Activated CD8-positive, alpha-beta T cell treated with anti-CD3 and anti-CD28 coated beads, Interleukin-2, amount 10 ng/mL, durations not matched to agents 7 days and 5 days (primary cell): ENCODE measurements around the gene SH3RF3. TPM values are rescaled to one million over a fixed set of nuclear protein-coding genes. Genes with fewer than 3 reads are reported as not detected.

Experiments
- ATAC-seq: fragments of 150-1000 bp; cut with Tn5 transposase; one replicate; pipeline ENCODE4 v1.10.0; 2021; ENCODE audit warnings: moderate library complexity
- CTCF ChIA-PET: fragments of 350-600 bp; sonication (Branson Sonifier 250); formaldehyde crosslinking; loops from one replicate; lab custom pipeline; 2021; ENCODE audit warnings: antibody characterized with exemption; lab: Charles Lee
- POLR2A ChIA-PET: fragments of 350-600 bp; sonication (Branson Sonifier 250); formaldehyde crosslinking; loops from one replicate; lab custom pipeline; 2021; ENCODE audit warnings: antibody characterized with exemption; lab: Charles Lee
- DNase-seq: peaks from one replicate; pipeline ENCODE4 v3.0.0-alpha.2; 2020
- H3K27ac Mint-ChIP-seq: one replicate; pipeline ENCODE4 v1.8.0; 2021; ENCODE audit warnings: mild to moderate bottlenecking, mixed read lengths
- H3K27me3 Mint-ChIP-seq: one replicate; pipeline ENCODE4 v1.8.0; 2021; ENCODE audit warnings: low read depth, mixed read lengths
- H3K36me3 Mint-ChIP-seq: one replicate; pipeline ENCODE4 v1.8.0; 2021; ENCODE audit warnings: low read depth, mixed read lengths
- H3K4me1 Mint-ChIP-seq: one replicate; pipeline ENCODE4 v1.8.0; 2021; ENCODE audit warnings: low read depth, mixed read lengths
- H3K4me3 Mint-ChIP-seq: one replicate; pipeline ENCODE4 v1.8.0; 2021; ENCODE audit warnings: mild to moderate bottlenecking, mixed read lengths
- H3K9me3 Mint-ChIP-seq: one replicate; pipeline ENCODE4 v1.8.0; 2022; ENCODE audit warnings: mixed read lengths; ENCODE audit not compliant: insufficient read depth
- total RNA-seq, 2 experiments: library from RNA; stranded (reverse); gene quantifications; one replicate each; pipeline ENCODE4 v1.2.3, GENCODE V29; 2021

Gene SH3RF3
- total RNA-seq, 2 experiments from 2014 or later = 0.10 TPM; not detected in 1

GRCh38 chr2:109457794-109458193 is 328.8 kb downstream of the SH3RF3 start:
- H3K9me3 Mint-ChIP-seq = no peaks in the 10 kb centered on the region
- peaks cover 2% of the 10 kb centered on the region for H3K27me3 Mint-ChIP-seq
- H3K4me3 Mint-ChIP-seq = no peak overlapping the region
- no peaks in the 10 kb centered on the region for H3K36me3 Mint-ChIP-seq
- DNase-seq (no peak), ATAC-seq (no peak)
- no peak overlapping the region for H3K27ac Mint-ChIP-seq
- no peaks in the 10 kb centered on the region for H3K4me1 Mint-ChIP-seq
- POLR2A ChIA-PET = no interaction called here
- CTCF ChIA-PET = no interaction called here

- Mint-ChIP-seq H3K27ac (no peak overlapping the region), H3K9me3 (no peaks in the 10 kb centered on the region), H3K27me3 (peaks cover 2% of the 10 kb centered on the region), H3K36me3 (no peaks in the 10 kb centered on the region), H3K4me1 (no peaks in the 10 kb centered on the region), H3K4me3 (no peak overlapping the region)
- ChIA-PET CTCF (no interaction called here), POLR2A (no interaction called here)
- ATAC-seq (no peak), DNase-seq (no peak)
These were observed 329.5 kb downstream of the SH3RF3 start for GRCh38 chr2:109458512-109458911.

GRCh38 chr2:109459485-109459884 is 330.5 kb downstream of the SH3RF3 start:
- H3K4me1 Mint-ChIP-seq = no peaks in the 10 kb centered on the region
- no peak overlapping the region for H3K27ac Mint-ChIP-seq
- CTCF ChIA-PET = no interaction called here
- H3K27me3 Mint-ChIP-seq = peaks cover 2% of the 10 kb centered on the region
- no peak for ATAC-seq
- POLR2A ChIA-PET = no interaction called here
- DNase-seq = no peak
- H3K36me3 Mint-ChIP-seq = no peaks in the 10 kb centered on the region
- no peaks in the 10 kb centered on the region for H3K9me3 Mint-ChIP-seq
- no peak overlapping the region for H3K4me3 Mint-ChIP-seq

GRCh38 chr2:109460553-109461324 is 331.7 kb downstream of the SH3RF3 start:
- Mint-ChIP-seq H3K4me3 (no peak overlapping the region), H3K27me3 (peaks cover 2% of the 10 kb centered on the region), H3K27ac (no peak overlapping the region), H3K36me3 (no peaks in the 10 kb centered on the region), H3K4me1 (no peaks in the 10 kb centered on the region), H3K9me3 (no peaks in the 10 kb centered on the region)
- POLR2A ChIA-PET = no interaction called here
- CTCF ChIA-PET = no interaction called here
- no peak for DNase-seq
- no peak for ATAC-seq

GRCh38 chr2:109463236-109463635 is 334.2 kb downstream of the SH3RF3 start:
- Mint-ChIP-seq H3K36me3 (no peaks in the 10 kb centered on the region), H3K27me3 (peaks cover 2% of the 10 kb centered on the region), H3K4me3 (no peak overlapping the region), H3K9me3 (no peaks in the 10 kb centered on the region), H3K4me1 (no peaks in the 10 kb centered on the region), H3K27ac (no peak overlapping the region)
- POLR2A ChIA-PET = no interaction called here
- ATAC-seq = no peak
- no peak for DNase-seq
- CTCF ChIA-PET = no interaction called here

- Mint-ChIP-seq H3K4me1 (no peaks in the 10 kb centered on the region), H3K27me3 (no peaks in the 10 kb centered on the region), H3K27ac (no peak overlapping the region), H3K4me3 (no peak overlapping the region), H3K36me3 (no peaks in the 10 kb centered on the region), H3K9me3 (no peaks in the 10 kb centered on the region)
- ATAC-seq = no peak
- POLR2A ChIA-PET = no interaction called here
- no peak for DNase-seq
- CTCF ChIA-PET = no interaction called here
These were observed 334.9 kb downstream of the SH3RF3 start for GRCh38 chr2:109463891-109464290.

- DNase-seq = no peak
- Mint-ChIP-seq H3K27ac (no peak overlapping the region), H3K27me3 (no peaks in the 10 kb centered on the region), H3K9me3 (no peaks in the 10 kb centered on the region), H3K36me3 (no peaks in the 10 kb centered on the region), H3K4me1 (peaks cover 6% of the 10 kb centered on the region), H3K4me3 (no peak overlapping the region)
- POLR2A ChIA-PET = no interaction called here
- no peak for ATAC-seq
- CTCF ChIA-PET = no interaction called here
These were observed 337.9 kb downstream of the SH3RF3 start for GRCh38 chr2:109466674-109467575.

- CTCF ChIA-PET = no interaction called here
- Mint-ChIP-seq H3K4me1 (peaks cover 6% of the 10 kb centered on the region), H3K4me3 (no peak overlapping the region), H3K27me3 (no peaks in the 10 kb centered on the region), H3K36me3 (no peaks in the 10 kb centered on the region), H3K9me3 (no peaks in the 10 kb centered on the region), H3K27ac (no peak overlapping the region)
- ATAC-seq (no peak), DNase-seq (no peak)
- POLR2A ChIA-PET = no interaction called here
These were observed 338.7 kb downstream of the SH3RF3 start for GRCh38 chr2:109467701-109468100.

- ATAC-seq = no peak
- ChIA-PET POLR2A (no interaction called here), CTCF (no interaction called here)
- no peak overlapping the region for H3K27ac Mint-ChIP-seq
- peaks cover 6% of the 10 kb centered on the region for H3K4me1 Mint-ChIP-seq
- no peaks in the 10 kb centered on the region for H3K27me3 Mint-ChIP-seq
- H3K9me3 Mint-ChIP-seq = no peaks in the 10 kb centered on the region
- DNase-seq = no peak
- H3K36me3 Mint-ChIP-seq = no peaks in the 10 kb centered on the region
- no peak overlapping the region for H3K4me3 Mint-ChIP-seq
These were observed 339.9 kb downstream of the SH3RF3 start for GRCh38 chr2:109468893-109469292.

GRCh38 chr2:109471658-109472057 is 342.7 kb downstream of the SH3RF3 start:
- ChIA-PET CTCF (no interaction called here), POLR2A (no interaction called here)
- H3K4me1 Mint-ChIP-seq = peaks cover 12% of the 10 kb centered on the region
- no peak for ATAC-seq
- H3K36me3 Mint-ChIP-seq = no peaks in the 10 kb centered on the region
- no peak for DNase-seq
- H3K9me3 Mint-ChIP-seq = no peaks in the 10 kb centered on the region
- H3K27me3 Mint-ChIP-seq = no peaks in the 10 kb centered on the region
- no peak overlapping the region for H3K27ac Mint-ChIP-seq
- no peak overlapping the region for H3K4me3 Mint-ChIP-seq

GRCh38 chr2:109472331-109472959 is 343.4 kb downstream of the SH3RF3 start:
- Mint-ChIP-seq H3K9me3 (no peaks in the 10 kb centered on the region), H3K27me3 (no peaks in the 10 kb centered on the region), H3K27ac (no peak overlapping the region), H3K4me3 (no peak overlapping the region), H3K4me1 (peaks cover 12% of the 10 kb centered on the region), H3K36me3 (no peaks in the 10 kb centered on the region)
- POLR2A ChIA-PET = no interaction called here
- CTCF ChIA-PET = no interaction called here
- DNase-seq (no peak), ATAC-seq (no peak)

- Mint-ChIP-seq H3K4me3 (no peak overlapping the region), H3K27me3 (no peaks in the 10 kb centered on the region), H3K27ac (no peak overlapping the region), H3K36me3 (no peaks in the 10 kb centered on the region), H3K9me3 (no peaks in the 10 kb centered on the region), H3K4me1 (peaks cover 12% of the 10 kb centered on the region)
- no peak for ATAC-seq
- CTCF ChIA-PET = no interaction called here
- POLR2A ChIA-PET = no interaction called here
- no peak for DNase-seq
These were observed 344.0 kb downstream of the SH3RF3 start for GRCh38 chr2:109472974-109473373.
